GM23248 (cell line): ENCODE data around the gene GBF1. TPM values are rescaled to one million over a fixed set of nuclear protein-coding genes. Genes with fewer than 3 reads are reported as not detected.
"Not testable (repeated sequence)": the region's sequence is repeated elsewhere in the genome, so short reads cannot be mapped to it uniquely, and the experiment has no call there.

Experiments used
- DNase-seq: peaks from one replicate; pipeline ENCODE4 v3.0.0-alpha.2; 2015
- H2AFZ ChIP-seq: fragments of 200-600 bp; sonication (generic); 2 replicates; pipeline ENCODE4 v1.6.1; 2016; ENCODE audit warnings: antibody characterized with exemption
- H3F3A ChIP-seq: fragments of 200-600 bp; sonication (generic); 2 replicates; pipeline ENCODE4 v1.6.1; 2016; ENCODE audit warnings: mild to moderate bottlenecking, antibody characterized with exemption, mixed run types; ENCODE audit not compliant: insufficient read depth
- H3K27ac ChIP-seq: fragments of 200-600 bp; sonication (generic); 2 replicates; pipeline ENCODE4 v1.5.1; 2016; ENCODE audit warnings: mild to moderate bottlenecking
- H3K27me3 ChIP-seq: fragments of 200-600 bp; sonication (generic); replicated peaks from 2 replicates; pipeline ENCODE4 v1.6.1; 2016; ENCODE audit warnings: mild to moderate bottlenecking; ENCODE audit not compliant: insufficient read depth
- H3K36me3 ChIP-seq: fragments of 200-600 bp; sonication (generic); 2 replicates; pipeline ENCODE4 v1.6.1; 2016; ENCODE audit warnings: low read depth, mild to moderate bottlenecking
- H3K4me1 ChIP-seq: fragments of 200-600 bp; sonication (generic); 2 replicates; pipeline ENCODE4 v1.6.1; 2016; ENCODE audit warnings: mild to moderate bottlenecking; ENCODE audit not compliant: insufficient read depth
- H3K4me2 ChIP-seq: fragments of 200-600 bp; sonication (generic); one replicate; pipeline ENCODE4 v1.6.1; 2016; ENCODE audit warnings: mild to moderate bottlenecking; ENCODE audit not compliant: unreplicated experiment
- H3K4me3 ChIP-seq: fragments of 200-600 bp; sonication (generic); 2 replicates; pipeline ENCODE4 v1.5.1; 2016; ENCODE audit warnings: mild to moderate bottlenecking
- H3K79me2 ChIP-seq: fragments of 200-600 bp; sonication (generic); 2 replicates; pipeline ENCODE4 v1.6.1; 2016; ENCODE audit warnings: mild to moderate bottlenecking; ENCODE audit not compliant: insufficient read depth
- H3K9ac ChIP-seq: fragments of 200-600 bp; sonication (generic); 2 replicates; pipeline ENCODE4 v1.6.1; 2016; ENCODE audit warnings: mild to moderate bottlenecking
- H3K9me2 ChIP-seq: fragments of 200-600 bp; sonication (generic); 2 replicates; pipeline ENCODE4 v1.6.1; 2016; ENCODE audit warnings: mixed run types, mild to moderate bottlenecking, moderate library complexity; ENCODE audit not compliant: insufficient read depth
- H3K9me3 ChIP-seq: fragments of 200-600 bp; sonication (generic); one replicate; pipeline ENCODE4 v1.6.1; 2017; ENCODE audit warnings: low read depth
- H4K20me1 ChIP-seq: fragments of 200-600 bp; sonication (generic); 2 replicates; pipeline ENCODE4 v1.6.0; 2016; ENCODE audit not compliant: insufficient read depth
- EZH2 ChIP-seq: fragments of 200-600 bp; sonication (generic); IDR thresholded peaks from 2 replicates; pipeline ENCODE4 v1.6.1; 2018; ENCODE audit warnings: antibody characterized with exemption, mild to moderate bottlenecking; ENCODE audit not compliant: insufficient read depth, poor library complexity, severe bottlenecking
- EZH2phosphoT487 ChIP-seq: fragments of 200-600 bp; sonication (generic); IDR thresholded peaks from 2 replicates; pipeline ENCODE4 v1.6.1; 2018; ENCODE audit warnings: antibody characterized with exemption, moderate library complexity, mild to moderate bottlenecking, low read depth; ENCODE audit not compliant: insufficient read depth
- WGBS, 2 experiments: methylation state at CpG; one replicate each; pipeline ENCODE4 v1.1.6; 2015 to 2017; ENCODE audit warnings: low lambda C conversion rate in 2 of 2, low coverage in 1 of 2; ENCODE audit errors: missing lambda C conversion rate in 2 of 2; 5-methylcytosine and 5-hydroxymethylcytosine counted together
- in situ Hi-C: fragments of 300-500 bp; cut with MboI; formaldehyde crosslinking; loops from 2 replicates; pipeline ENCODE4 v1.15.0; 2020
- polyA plus RNA-seq: library from polyadenylated mRNA; unstranded; fragments of >200 nt; fragmentation: Nextera tagmentation; extraction: Ambion mirVana; gene quantifications from 2 replicates; pipeline ENCODE4 v1.2.1, GENCODE V29; 2016
- total RNA-seq: library from RNA; depleted of rRNA; stranded (reverse); fragments of >200 nt; shearing (Covaris generic); gene quantifications from 2 replicates; pipeline ENCODE4 v1.2.3, GENCODE V29; 2014

The GBF1 gene
- total and polyA plus RNA-seq, 2 experiments from 2014 or later = 29.8 to 43.9 TPM

- peaks cover 25% of the 10 kb centered on the region for H3F3A ChIP-seq
- H3K36me3 ChIP-seq = 0 out of 2 replicates have a peak, but pooled peaks cover 3% of the 10 kb centered on the region
- TF ChIP-seq EZH2 = no peak
- no peak for TF ChIP-seq EZH2phosphoT487
- H2AFZ ChIP-seq = no peak overlapping the region
- H3K79me2 ChIP-seq = peaks cover 90% of the 10 kb centered on the region
- H4K20me1 ChIP-seq = peaks cover 11% of the 10 kb centered on the region
- WGBS, 2 experiments = 91 to 100% methylated on average over 1 of the region's 1 CpG
- H3K27ac ChIP-seq = no peak overlapping the region
- no peaks in the 10 kb centered on the region for H3K9me3 ChIP-seq
- H3K9me2 ChIP-seq = no peaks in the 10 kb centered on the region
- no peaks in the 10 kb centered on the region for H3K27me3 ChIP-seq
- H3K9ac ChIP-seq = no peak overlapping the region
- DNase-seq = no peak
- no peak overlapping the region for H3K4me2 ChIP-seq
- in situ Hi-C loops = no loop called here
- no peak overlapping the region for H3K4me3 ChIP-seq
- H3K4me1 ChIP-seq = peaks cover 22% of the 10 kb centered on the region
Observed at GRCh38 chr10:102306006-102306405, 60.7 kb downstream of the GBF1 start.

DNA sequence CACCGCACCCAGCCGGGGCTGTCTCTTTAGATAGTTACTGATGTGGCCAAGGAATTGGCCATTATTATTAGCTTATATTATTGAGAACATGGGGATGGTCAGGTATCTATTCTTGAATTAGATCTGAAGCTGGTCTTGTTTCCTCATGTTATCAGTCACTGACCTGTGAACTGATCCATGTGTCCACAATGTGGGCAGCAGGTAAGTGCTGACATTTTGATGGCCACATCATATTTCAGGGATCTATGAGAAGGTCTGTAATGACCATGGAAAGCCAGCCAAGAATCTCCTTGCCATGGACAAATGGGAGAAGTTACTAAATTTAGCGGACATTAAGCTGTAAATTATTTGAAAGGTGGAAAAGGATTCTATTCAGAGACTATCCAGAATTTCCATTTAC, 61.4 kb downstream of the GBF1 start:
- Histone ChIP-seq H3K9me3 (no peaks in the 10 kb centered on the region), H2AFZ (no peak overlapping the region), H3K27ac (no peak overlapping the region), H4K20me1 (peaks cover 14% of the 10 kb centered on the region), H3K27me3 (no peaks in the 10 kb centered on the region), H3K79me2 (peaks cover 97% of the 10 kb centered on the region), H3K4me3 (no peak overlapping the region), H3K9ac (no peak overlapping the region), H3F3A (peaks cover 32% of the 10 kb centered on the region), H3K9me2 (no peaks in the 10 kb centered on the region), H3K36me3 (0 out of 2 replicates have a peak, but pooled peaks cover 3% of the 10 kb centered on the region), H3K4me1 (peaks cover 29% of the 10 kb centered on the region), H3K4me2 (no peak overlapping the region)
- DNase-seq = no peak
- TF ChIP-seq EZH2 = no peak
- no peak for TF ChIP-seq EZH2phosphoT487
- 98 to 100% methylated on average over 3 of the region's 3 CpGs for WGBS, 2 experiments
- in situ Hi-C loops = no loop called here

GRCh38 chr10:102308318-102308717, 63.0 kb downstream of the GBF1 start:
- H3K27me3 ChIP-seq, H3K4me3 ChIP-seq, H3K4me2 ChIP-seq, H3K27ac ChIP-seq, in situ Hi-C loops, H3K9ac ChIP-seq, DNase-seq, H2AFZ ChIP-seq, H3K9me3 ChIP-seq, H3K9me2 ChIP-seq, H3K36me3 ChIP-seq: not testable (repeated sequence)
- 94 to 97% methylated on average over 4 of the region's 5 CpGs for WGBS, 2 experiments
- Histone ChIP-seq H3K4me1 (peaks cover 45% of the 10 kb centered on the region), H4K20me1 (peaks cover 19% of the 10 kb centered on the region), H3F3A (peaks cover 42% of the 10 kb centered on the region), H3K79me2 (peaks cover 98% of the 10 kb centered on the region)

DNA sequence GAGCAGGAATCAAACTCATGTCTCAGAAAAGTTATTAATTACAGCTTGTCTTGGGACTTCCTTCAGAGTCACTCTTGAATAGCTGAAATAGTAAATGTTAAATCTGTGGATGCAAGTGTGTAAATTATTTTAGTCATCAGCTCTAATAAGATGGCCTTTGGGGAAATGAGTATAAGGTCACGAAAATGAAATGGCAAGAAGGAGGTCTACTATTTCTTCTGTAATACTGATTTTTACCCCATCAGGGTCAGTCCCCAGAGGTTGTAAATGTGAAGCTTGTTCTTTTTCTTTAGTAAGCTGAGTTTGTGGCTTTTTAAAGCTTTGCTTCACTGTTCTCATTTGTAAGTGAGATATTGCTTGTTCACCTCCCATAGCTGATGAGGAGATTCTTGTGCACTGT, 63.9 kb downstream of the GBF1 start:
- H3K79me2 ChIP-seq = peaks cover 98% of the 10 kb centered on the region
- H3K4me2 ChIP-seq = no peak overlapping the region
- H3K27ac ChIP-seq = no peak overlapping the region

GRCh38 chr10:102309916-102310315, 64.6 kb downstream of the GBF1 start:
- H4K20me1 ChIP-seq = peaks cover 19% of the 10 kb centered on the region
- H3K9me2 ChIP-seq = no peaks in the 10 kb centered on the region
- H3K9me3 ChIP-seq = no peaks in the 10 kb centered on the region
- 66 to 69% methylated on average over 3 of the region's 3 CpGs for WGBS, 2 experiments
- no peak overlapping the region for H2AFZ ChIP-seq
- H3K4me2 ChIP-seq = peak overlapping the region; percentile 27
- H3K4me1 ChIP-seq = peaks cover 51% of the 10 kb centered on the region
- in situ Hi-C loops = no loop called here
- peaks cover 42% of the 10 kb centered on the region for H3F3A ChIP-seq
- H3K79me2 ChIP-seq = peaks cover 98% of the 10 kb centered on the region
- H3K36me3 ChIP-seq = 0 out of 2 replicates have a peak, but pooled peaks cover 3% of the 10 kb centered on the region
- no peak overlapping the region for H3K4me3 ChIP-seq
- H3K27me3 ChIP-seq = no peaks in the 10 kb centered on the region
- TF ChIP-seq EZH2 = no peak
- TF ChIP-seq EZH2phosphoT487 = no peak
- DNase-seq = no peak
- no peak overlapping the region for H3K9ac ChIP-seq
- peak overlapping the region; percentile 46 for H3K27ac ChIP-seq

More for the DNA sequence above, 63.9 kb downstream of the GBF1 start:
- TF ChIP-seq EZH2 = no peak
- DNase-seq = no peak
- Histone ChIP-seq H4K20me1 (peaks cover 19% of the 10 kb centered on the region), H3K9me3 (no peaks in the 10 kb centered on the region), H3K4me1 (peaks cover 51% of the 10 kb centered on the region), H2AFZ (no peak overlapping the region), H3K9me2 (no peaks in the 10 kb centered on the region), H3K27me3 (no peaks in the 10 kb centered on the region), H3K4me3 (no peak overlapping the region), H3F3A (peaks cover 42% of the 10 kb centered on the region), H3K9ac (no peak overlapping the region), H3K36me3 (0 out of 2 replicates have a peak, but pooled peaks cover 3% of the 10 kb centered on the region)
- in situ Hi-C loops = no loop called here
- WGBS, 2 experiments = 95 to 96% methylated on average over 1 of the region's 1 CpG
